ENCODE data around the gene FTO.

GRCh38 chr16:54176376-54176901, 472.5 kb downstream of the FTO start:
- TF ChIP-seq POLR2A (IDR thresholded peaks at IDR 0.05) (no peak), CTCF (IDR thresholded peaks at IDR 0.05) (no peak), EP300 (IDR thresholded peaks at IDR 0.05) (no peak)

All from tibial nerve (tissue), 4 donors.